GM12873 (cell line): Measurements from ENCODE around the gene CAMK2N1.

Experiments used
- CTCF ChIP-seq: IDR thresholded peaks from 2 replicates; pipeline ENCODE4 v1.5.1; 2012; ENCODE audit warnings: low read depth, mild to moderate bottlenecking, moderate library complexity, low read length, control low read depth; ENCODE audit not compliant: insufficient read depth; ENCODE audit errors: missing control alignments

The CAMK2N1 gene

GRCh38 chr1:20479840-20480239 lies 6.2 kb downstream of the CAMK2N1 start:
- TF ChIP-seq CTCF, result no peak

DNA sequence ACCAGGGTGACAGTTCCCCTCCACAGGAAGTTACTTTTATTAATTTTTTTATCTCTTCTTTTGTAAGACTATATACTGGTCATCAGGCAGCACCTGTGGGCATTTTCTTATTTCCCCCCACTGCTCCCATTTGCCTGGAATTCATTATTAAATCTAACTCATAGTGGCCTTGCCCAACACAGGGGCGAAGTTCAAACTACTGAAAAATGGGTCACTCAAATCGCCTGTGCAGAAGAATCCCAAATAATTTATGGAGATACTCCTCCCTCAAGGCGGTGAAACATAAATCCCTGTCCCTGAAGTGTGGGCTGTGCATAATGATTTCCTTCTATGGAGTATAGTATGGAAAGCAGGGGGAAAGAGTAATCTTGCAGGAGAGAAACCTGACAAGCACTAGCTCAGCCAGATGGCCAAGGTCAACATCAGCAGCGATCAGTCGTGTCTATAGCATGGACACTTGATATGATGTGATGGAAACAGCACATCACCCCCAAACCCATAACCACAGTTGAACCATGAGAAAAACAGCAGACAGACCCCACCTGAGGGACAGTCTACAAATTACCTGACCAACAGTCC lies 7.9 kb downstream of the CAMK2N1 start:
- TF ChIP-seq CTCF, result no peak

- TF ChIP-seq CTCF, result no peak
Observed at GRCh38 chr1:20477348-20478056, 8.5 kb downstream of the CAMK2N1 start.

DNA sequence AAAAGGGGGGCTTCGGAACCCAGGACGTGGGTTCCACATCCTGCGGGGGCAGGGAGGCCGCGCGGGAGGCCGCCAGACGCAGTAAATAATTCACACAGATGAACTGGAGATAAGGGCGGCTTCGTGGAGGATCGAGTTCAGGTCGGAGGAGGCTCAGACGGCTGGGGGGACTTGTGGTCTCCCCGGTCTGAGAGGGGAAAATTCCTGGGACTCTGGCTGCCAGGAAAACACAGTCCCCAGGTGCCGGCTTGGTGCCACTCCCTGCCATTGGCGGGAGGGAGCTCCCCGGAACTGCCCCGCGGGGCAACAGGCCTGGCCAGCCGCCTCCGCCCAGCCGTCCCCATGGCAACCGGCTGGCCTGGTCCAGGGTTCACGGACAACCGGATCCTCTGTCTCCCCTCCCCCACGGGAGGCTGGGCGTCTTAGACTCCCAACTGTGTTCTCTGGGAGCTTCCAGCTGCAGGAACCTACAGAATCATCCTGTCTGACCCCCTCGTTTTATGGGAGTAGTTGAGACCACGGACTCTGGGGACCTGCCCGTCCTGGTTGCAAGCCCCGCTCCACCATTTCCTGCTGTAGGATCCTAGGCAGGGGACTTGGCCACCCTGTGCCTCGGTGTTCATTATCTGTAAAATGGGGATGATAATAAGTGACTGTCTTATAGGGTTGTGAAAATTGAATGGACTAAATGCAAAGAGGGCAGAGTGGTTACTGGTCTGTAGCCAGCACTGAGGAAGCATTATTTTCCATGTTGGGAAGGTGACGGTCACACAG lies 9.6 kb downstream of the CAMK2N1 start:
- TF ChIP-seq CTCF, result no peak

- TF ChIP-seq CTCF, result no peak
Observed at GRCh38 chr1:20474996-20475395, 11.0 kb downstream of the CAMK2N1 start.

- TF ChIP-seq CTCF, result no peak
Observed at GRCh38 chr1:20474333-20474975, 11.6 kb downstream of the CAMK2N1 start.

DNA sequence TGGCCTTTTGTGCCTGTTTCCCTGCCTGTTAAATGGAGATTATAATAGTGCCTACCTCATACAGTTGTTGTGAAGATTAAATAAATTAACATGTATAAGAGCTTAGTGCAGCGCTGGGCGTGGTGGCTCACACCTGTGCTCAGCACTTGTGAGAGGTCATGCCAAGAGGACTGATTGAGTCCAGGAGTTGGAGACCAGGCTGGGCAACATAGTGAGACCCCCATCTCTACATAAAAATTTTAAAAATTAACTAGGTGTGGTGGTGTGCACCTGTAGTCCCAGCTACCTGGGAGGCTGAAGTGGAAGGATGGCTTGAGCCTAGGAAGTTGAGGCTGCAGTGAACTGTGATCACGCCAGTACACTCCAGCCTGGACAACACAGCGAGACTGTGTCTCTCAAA lies 12.1 kb downstream of the CAMK2N1 start:
- TF ChIP-seq CTCF, result no peak
